HG02840 (cell line): ENCODE measurements around the gene CDKN1B.

ENCODE experiments used
- ATAC-seq: cut with Tn5 transposase; IDR thresholded peaks from one replicate; pipeline ENCODE4 v1.9.1; 2021; ENCODE audit warnings: mild to moderate bottlenecking, moderate library complexity, moderate number of reproducible peaks; ENCODE audit not compliant: unreplicated experiment, low FRiP score

CDKN1B gene

DNA sequence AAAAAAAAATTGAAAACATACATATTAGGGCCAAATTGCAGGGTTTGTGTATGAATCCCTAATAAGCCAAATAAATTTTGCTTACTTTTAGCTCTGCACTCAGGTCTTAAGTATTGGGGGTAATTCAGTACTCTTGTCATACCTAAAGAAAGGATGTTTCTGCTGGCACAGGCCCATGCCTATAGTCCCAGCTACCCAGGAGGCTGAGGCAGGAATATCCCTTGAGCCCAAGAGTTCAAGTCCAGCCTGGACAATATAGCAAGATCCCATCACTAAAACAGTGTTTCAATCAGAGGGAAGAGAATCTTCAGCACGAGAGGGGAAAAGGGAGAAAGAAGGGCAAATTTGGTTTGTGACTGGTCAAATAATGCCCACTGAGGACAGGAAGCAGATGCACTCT is 17.8 kb upstream of the CDKN1B start:
- no peak for ATAC-seq

GRCh38 chr12:12700254-12700653 is 16.9 kb upstream of the CDKN1B start:
- ATAC-seq: no peak

DNA sequence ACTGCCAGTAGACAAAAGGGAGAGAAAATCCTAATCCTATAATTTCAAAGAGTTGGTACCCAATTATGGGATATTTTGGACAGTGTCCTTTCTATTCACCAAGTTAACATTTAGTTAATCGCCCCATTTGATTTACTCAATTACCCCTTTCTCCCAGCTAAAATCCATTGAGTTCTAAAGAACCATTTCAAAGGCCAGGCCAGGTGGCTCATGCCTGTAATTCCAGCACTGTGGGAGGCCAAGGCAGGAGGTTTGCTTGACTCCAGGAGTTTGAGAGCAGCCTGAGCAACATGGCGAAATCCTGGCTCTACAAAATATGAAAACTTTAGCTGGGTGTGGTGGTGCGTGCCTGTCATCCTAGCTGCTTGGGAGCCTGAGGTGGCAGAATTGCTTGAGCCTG is 15.7 kb upstream of the CDKN1B start:
- ATAC-seq: no peak

DNA sequence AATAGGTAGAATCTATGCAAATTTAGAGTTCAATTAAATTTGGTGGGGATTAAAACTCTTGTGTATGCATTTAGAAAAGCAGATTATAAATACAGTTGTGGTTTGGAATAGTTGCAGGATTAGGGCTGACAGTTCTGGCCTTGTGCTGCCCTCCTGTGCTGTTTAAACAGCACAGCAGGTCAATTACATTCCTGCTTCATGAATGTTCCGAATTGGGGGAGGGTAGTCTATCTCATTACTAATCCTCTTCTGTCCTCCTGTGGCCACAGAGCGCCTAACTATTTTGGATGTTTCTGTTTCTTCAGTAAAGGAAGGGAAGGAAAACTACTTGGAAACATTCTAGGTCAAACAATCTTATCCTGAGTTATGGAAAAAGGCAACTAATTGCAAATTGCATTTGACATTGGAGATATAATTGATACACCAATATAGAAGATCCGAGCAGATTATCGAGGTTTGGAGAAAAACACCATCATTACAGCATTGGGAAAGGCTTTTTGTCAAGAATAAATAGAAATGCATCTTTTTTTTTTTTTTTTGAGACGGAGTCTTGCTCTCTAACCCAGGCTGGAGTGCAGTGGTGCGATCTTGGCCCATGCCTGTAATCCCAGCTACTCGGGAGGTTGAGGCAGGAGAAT is 12.5 kb upstream of the CDKN1B start:
- ATAC-seq: peak; percentile 74

GRCh38 chr12:12705838-12706520 is 11.2 kb upstream of the CDKN1B start:
- ATAC-seq: no peak

DNA sequence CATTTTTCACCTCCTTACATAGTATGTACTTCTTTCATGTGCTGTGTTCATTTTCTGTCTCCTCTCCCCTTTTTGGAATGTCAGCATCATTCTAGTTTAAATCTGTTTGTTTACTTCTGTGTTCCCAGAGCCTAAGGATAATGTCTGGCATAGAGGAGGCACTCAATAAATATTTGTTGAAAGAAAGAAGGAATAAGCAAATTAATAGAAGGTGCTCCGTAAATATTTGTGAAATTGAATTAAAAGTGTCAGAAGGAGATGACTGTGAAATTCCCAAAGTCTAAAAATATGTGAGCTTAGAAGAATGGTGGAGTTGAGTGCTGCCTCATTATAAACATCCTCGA is 3.3 kb upstream of the CDKN1B start:
- ATAC-seq: no peak

DNA sequence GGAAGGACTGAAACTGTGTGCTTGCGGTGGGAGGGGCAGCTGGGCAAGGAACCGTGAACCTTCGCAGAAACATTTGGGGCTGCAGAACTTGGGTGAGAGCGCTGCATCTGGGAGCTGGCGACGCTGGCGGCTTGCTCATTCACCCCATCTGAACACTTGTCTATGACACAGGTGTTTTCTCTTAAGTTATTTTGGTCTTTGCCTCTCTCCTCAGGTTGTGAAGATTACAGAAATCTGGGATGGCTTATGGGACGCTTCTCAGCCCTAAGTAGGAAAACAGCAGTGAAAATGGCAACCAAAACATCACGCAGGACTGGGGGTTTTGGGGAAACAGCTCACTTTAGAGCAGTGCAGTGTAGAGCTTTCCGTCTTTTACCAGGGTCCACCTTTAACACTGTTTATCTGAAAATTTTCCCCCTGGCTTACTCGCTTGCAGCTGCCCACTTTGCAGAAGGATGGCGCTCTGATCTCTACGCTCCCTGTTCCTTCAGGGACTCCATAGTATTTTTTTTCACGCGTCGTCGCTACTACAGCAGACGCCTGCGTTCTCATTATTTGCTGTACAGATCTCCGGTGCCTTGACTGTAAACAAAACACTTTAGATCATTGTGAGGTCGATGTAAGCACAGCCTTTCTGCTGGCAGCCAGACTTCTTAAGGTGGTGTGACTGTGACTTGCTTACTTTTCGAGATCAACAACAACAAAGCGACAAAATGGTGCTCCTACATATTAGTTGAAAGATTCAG is 2.7 kb upstream of the CDKN1B start:
- no peak for ATAC-seq

GRCh38 chr12:12715128-12715458 is 2.1 kb upstream of the CDKN1B start:
- no peak for ATAC-seq

DNA sequence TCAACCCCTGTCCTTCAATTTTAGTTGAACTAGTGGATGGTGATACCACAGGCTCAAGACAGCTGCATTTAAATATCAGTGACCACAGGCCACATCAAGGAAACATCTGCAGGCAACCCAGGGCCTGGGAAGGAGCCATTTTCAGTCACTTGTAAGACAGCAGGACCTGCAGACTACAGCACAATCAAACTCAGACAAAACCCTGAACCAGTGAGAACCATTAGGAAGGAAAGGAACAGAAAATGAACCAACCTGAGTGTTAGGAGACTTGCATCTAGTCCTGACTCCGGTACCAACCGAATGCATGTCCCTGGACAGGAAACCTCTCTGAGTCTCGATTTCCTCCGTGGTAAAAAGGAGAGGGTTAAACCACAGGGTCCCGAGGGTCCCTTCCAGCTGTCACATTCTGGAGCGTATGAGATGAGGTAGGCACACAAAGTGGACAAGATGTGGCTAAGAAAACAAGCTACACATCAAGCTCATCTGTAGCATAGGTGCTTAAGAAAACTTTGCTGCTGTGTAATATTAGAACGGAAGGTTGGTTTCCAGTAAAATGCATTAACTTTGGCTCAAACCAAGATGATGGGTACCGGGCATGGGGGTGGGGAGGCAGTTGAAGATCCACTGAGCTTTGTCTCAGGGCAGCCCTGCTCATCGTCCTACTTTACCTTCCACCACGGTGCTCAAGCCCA is 1.6 kb upstream of the CDKN1B start:
- ATAC-seq: peak; percentile 24

- ATAC-seq: no peak
These were observed 896 bp upstream of the CDKN1B start for GRCh38 chr12:12716151-12716792.

- peak; percentile 6 for ATAC-seq
These were observed 615 bp downstream of the CDKN1B start for GRCh38 chr12:12717586-12718380.

GRCh38 chr12:12718381-12718759 is 1.2 kb downstream of the CDKN1B start:
- ATAC-seq: no peak

- ATAC-seq: no peak
These were observed 1.7 kb downstream of the CDKN1B start for GRCh38 chr12:12718853-12719252.

DNA sequence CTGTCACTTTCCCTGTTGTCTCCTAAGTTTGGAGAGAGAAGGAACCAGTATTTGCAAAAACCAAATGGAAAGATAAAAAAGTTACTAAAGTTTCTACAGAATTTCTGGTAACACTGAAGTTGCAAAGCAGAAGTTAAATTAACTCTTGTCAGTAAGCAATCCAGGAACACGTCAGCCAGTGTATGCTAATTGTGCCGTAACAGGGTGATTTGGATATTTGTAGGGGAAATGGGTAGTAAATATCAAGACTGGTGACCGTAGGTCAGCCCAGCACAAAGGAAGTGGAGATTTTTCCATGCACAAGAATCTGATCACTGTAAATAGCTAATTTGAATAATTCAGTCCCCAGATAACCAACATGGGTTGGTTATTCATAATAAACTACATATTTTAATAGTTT is 2.3 kb downstream of the CDKN1B start:
- ATAC-seq: no peak

GRCh38 chr12:12720052-12720451 is 2.9 kb downstream of the CDKN1B start:
- no peak for ATAC-seq

- ATAC-seq: no peak
These were observed 3.5 kb downstream of the CDKN1B start for GRCh38 chr12:12720672-12721161.

GRCh38 chr12:12721176-12721751 is 4.1 kb downstream of the CDKN1B start:
- no peak for ATAC-seq

DNA sequence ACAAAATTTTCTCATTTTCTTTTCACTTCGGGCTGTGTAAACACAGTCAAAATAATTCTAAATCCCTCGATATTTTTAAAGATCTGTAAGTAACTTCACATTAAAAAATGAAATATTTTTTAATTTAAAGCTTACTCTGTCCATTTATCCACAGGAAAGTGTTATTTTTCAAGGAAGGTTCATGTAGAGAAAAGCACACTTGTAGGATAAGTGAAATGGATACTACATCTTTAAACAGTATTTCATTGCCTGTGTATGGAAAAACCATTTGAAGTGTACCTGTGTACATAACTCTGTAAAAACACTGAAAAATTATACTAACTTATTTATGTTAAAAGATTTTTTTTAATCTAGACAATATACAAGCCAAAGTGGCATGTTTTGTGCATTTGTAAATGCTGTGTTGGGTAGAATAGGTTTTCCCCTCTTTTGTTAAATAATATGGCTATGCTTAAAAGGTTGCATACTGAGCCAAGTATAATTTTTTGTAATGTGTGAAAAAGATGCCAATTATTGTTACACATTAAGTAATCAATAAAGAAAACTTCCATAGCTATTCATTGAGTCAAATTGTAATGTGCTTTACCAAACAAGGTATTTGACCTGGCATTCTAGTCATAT is 4.8 kb downstream of the CDKN1B start:
- no peak for ATAC-seq
